Measurements from ENCODE around the gene RRBP1.

DNA sequence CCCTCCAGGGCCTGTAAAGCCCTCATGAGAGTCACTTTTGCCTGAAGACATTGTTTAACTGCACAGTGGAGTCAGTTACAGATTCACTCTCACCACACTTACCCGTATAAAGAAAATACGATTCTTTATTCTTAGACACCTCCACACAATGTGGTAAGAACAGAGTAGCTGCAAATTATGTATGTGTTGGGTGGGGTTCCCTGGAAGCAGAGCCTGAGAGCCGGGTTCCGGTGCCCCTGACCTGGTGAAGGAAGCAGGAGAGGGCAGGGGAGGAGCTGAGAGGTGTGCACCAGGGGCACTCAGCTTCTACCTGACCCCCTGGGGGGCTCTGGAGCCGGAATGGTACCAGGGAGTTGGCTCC lies 29.2 kb upstream of the RRBP1 start:
- TF ChIP-seq, protein P1, sequence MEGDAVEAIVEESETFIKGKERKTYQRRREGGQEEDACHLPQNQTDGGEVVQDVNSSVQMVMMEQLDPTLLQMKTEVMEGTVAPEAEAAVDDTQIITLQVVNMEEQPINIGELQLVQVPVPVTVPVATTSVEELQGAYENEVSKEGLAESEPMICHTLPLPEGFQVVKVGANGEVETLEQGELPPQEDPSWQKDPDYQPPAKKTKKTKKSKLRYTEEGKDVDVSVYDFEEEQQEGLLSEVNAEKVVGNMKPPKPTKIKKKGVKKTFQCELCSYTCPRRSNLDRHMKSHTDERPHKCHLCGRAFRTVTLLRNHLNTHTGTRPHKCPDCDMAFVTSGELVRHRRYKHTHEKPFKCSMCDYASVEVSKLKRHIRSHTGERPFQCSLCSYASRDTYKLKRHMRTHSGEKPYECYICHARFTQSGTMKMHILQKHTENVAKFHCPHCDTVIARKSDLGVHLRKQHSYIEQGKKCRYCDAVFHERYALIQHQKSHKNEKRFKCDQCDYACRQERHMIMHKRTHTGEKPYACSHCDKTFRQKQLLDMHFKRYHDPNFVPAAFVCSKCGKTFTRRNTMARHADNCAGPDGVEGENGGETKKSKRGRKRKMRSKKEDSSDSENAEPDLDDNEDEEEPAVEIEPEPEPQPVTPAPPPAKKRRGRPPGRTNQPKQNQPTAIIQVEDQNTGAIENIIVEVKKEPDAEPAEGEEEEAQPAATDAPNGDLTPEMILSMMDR (conservative IDR thresholded peaks at IDR 0.05 in 1 of 2, IDR thresholded peaks at IDR 0.05 in 1 of 2; ENCODE audit: extremely low read depth in 1 of 2, insufficient read depth in 1 of 2, low read depth in 1 of 2, low read length in 2 of 2) = no peak
- TF ChIP-seq EZH2 (IDR thresholded peaks at IDR 0.05; ENCODE audit: borderline replicate concordance, low read length) = no peak
